A673 (cell line): Measurements from ENCODE around the gene DDX54. TPM values are rescaled to one million over a fixed set of nuclear protein-coding genes. Genes with fewer than 3 reads are reported as not detected.

Source experiments
- BruUV-seq: library from RNA; stranded (reverse); fragments of 400-500 nt; replicated peaks from 2 replicates; lab custom pipeline; 2021; lab: Mats Ljungman, UMichigan
- CTCF ChIA-PET: fragments of 300-600 bp; sonication (Branson Sonifier 250); formaldehyde crosslinking; loops from one replicate; lab custom pipeline; 2022; ENCODE audit warnings: antibody characterized with exemption; lab: Charles Lee
- POLR2A ChIA-PET: fragments of 300-600 bp; sonication (Branson Sonifier 250); formaldehyde crosslinking; loops from one replicate; lab custom pipeline; 2022; ENCODE audit warnings: antibody characterized with exemption; ENCODE audit not compliant: low non-redundant PET; lab: Charles Lee
- DNase-seq: peaks from one replicate; pipeline ENCODE4 v3.0.0-alpha.2; 2015; ENCODE audit warnings: low spot score
- H3K27ac ChIP-seq: fragments of 200-600 bp; sonication (generic); 2 replicates; pipeline ENCODE4 v1.5.1; 2016; ENCODE audit warnings: mixed run types, low read depth, mild to moderate bottlenecking, mixed read lengths, antibody characterized with exemption, low read length; ENCODE audit not compliant: poor library complexity, severe bottlenecking
- H3K27me3 ChIP-seq: fragments of 200-600 bp; sonication (generic); replicated peaks from 2 replicates; pipeline ENCODE4 v1.6.1; 2017; ENCODE audit warnings: mixed run types, low read depth, mild to moderate bottlenecking, mixed read lengths, antibody characterized with exemption, low read length; ENCODE audit not compliant: insufficient read depth, poor library complexity
- H3K36me3 ChIP-seq: fragments of 200-600 bp; sonication (generic); 2 replicates; pipeline ENCODE4 v1.6.1; 2016; ENCODE audit warnings: mixed run types, mild to moderate bottlenecking, mixed read lengths, antibody characterized with exemption, low read length; ENCODE audit not compliant: insufficient read depth, poor library complexity, severe bottlenecking
- H3K4me1 ChIP-seq: fragments of 200-600 bp; sonication (generic); 2 replicates; pipeline ENCODE4 v1.6.1; 2017; ENCODE audit warnings: mixed run types, mild to moderate bottlenecking, mixed read lengths, antibody characterized with exemption, low read length; ENCODE audit not compliant: insufficient read depth, poor library complexity, severe bottlenecking
- H3K4me3 ChIP-seq: fragments of 200-600 bp; sonication (generic); 2 replicates; pipeline ENCODE4 v1.5.1; 2016; ENCODE audit warnings: low read depth, mixed run types, mild to moderate bottlenecking, mixed read lengths, low read length; ENCODE audit not compliant: poor library complexity, severe bottlenecking
- H3K9me3 ChIP-seq: fragments of 200-600 bp; sonication (generic); 2 replicates; pipeline ENCODE4 v1.6.1; 2016; ENCODE audit warnings: mixed run types, low read depth, mild to moderate bottlenecking, mixed read lengths, antibody characterized with exemption, low read length; ENCODE audit not compliant: poor library complexity, severe bottlenecking
- EZH2 ChIP-seq: fragments of 200-600 bp; sonication (generic); IDR thresholded peaks from 2 replicates; pipeline ENCODE4 v1.6.1; 2017; ENCODE audit warnings: borderline replicate concordance, low read depth, mild to moderate bottlenecking, mixed read lengths, antibody characterized with exemption, low read length; ENCODE audit not compliant: poor library complexity, severe bottlenecking
- intact Hi-C: fragments of 100-400 bp; cut with micrococcal nuclease; formaldehyde crosslinking; loops from one replicate; pipeline ENCODE4 v1.10.0; 2022; ENCODE audit not compliant: unreplicated experiment
- total RNA-seq: library from RNA; stranded (reverse); gene quantifications from 2 replicates; pipeline ENCODE4 v1.2.3, GENCODE V29; 2021
- TF ChIP-seq, protein P1 (sequence below): fragments of 300-800, 200-600 bp; sonication (generic); conservative IDR thresholded peaks from 2 replicates; pipeline ENCODE4 v1.5.1; 2017; ENCODE audit warnings: low read depth, mild to moderate bottlenecking, antibody characterized with exemption, low read length, moderate library complexity, mixed read lengths

DDX54 gene
- total RNA-seq, 1 experiment from 2014 or later, result 116 TPM

DNA sequence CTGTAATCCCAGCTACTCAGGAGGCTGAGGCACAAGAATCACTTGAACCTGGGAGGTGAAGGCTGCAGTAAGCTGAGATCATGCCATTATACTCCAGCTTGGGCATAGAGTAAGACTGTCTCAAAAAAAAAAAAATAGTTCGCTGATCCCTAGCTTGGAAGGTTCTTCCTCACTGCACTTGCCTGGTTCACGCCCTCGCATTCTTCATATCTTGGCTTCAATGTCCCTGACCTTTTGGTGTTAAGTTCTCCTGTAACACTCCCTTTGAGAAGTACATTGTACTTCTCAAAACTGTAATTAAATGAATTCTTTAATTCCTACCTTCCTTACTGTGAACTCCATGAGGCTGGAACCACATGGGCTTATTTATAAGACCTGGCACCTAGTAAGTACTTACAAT lies 19.5 kb upstream of the DDX54 start:
- no peak for DNase-seq
- Histone ChIP-seq H3K36me3 (no peaks in the 10 kb centered on the region), H3K9me3 (no peaks in the 10 kb centered on the region), H3K27me3 (no peaks in the 10 kb centered on the region), H3K4me3 (no peak overlapping the region), H3K4me1 (no peaks in the 10 kb centered on the region), H3K27ac (no peak overlapping the region)
- intact Hi-C loops, result no loop called here
- TF ChIP-seq EZH2, result no peak
- TF ChIP-seq, protein P1, sequence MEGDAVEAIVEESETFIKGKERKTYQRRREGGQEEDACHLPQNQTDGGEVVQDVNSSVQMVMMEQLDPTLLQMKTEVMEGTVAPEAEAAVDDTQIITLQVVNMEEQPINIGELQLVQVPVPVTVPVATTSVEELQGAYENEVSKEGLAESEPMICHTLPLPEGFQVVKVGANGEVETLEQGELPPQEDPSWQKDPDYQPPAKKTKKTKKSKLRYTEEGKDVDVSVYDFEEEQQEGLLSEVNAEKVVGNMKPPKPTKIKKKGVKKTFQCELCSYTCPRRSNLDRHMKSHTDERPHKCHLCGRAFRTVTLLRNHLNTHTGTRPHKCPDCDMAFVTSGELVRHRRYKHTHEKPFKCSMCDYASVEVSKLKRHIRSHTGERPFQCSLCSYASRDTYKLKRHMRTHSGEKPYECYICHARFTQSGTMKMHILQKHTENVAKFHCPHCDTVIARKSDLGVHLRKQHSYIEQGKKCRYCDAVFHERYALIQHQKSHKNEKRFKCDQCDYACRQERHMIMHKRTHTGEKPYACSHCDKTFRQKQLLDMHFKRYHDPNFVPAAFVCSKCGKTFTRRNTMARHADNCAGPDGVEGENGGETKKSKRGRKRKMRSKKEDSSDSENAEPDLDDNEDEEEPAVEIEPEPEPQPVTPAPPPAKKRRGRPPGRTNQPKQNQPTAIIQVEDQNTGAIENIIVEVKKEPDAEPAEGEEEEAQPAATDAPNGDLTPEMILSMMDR, result no peak
- POLR2A ChIA-PET, result no interaction called here
- CTCF ChIA-PET, result no interaction called here
- no TSS peak for BruUV-seq

DNA sequence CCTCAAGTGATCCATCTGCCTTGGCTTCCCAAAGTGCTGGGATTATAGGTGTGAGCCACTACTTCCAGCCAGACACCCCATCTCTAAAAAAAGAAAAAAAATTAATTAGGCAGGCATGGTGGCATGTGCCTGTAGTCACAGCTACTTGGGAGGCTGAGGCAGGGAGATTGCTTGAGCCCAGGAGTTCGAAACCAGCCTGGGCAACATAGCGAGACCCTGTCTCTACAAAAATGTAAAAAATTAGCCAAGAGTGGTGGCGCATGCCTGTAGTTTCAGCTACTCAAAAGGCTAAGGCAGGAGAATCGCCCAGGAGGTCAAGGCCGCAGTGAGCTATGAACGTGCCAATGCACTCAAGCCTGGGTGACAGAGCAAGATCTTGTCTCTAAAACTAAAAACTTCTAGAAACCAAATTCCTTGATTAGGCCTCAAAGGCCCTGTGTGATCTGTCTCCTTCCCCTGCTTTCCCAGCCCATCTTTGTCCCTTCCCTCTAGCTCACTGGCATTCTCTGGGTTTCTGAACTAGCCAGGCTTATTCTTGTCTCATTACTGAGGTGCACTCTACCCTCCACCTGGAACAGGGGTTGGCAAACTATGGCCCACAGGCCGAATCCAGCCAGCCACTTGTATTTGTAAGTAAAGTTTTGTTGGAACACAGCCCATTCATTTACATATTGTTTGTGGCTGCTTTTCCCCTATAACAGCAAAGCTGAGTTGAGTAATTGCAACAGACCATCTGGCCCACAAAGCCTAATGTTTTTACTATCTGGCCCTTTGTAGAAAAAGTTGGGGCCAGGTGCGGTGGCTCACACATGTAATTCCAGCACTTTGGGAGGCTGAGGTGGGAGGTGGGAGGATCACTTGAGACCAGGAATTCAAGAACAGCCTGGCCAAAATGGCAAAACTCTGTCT lies 18.8 kb upstream of the DDX54 start:
- no peak overlapping the region for H3K27ac ChIP-seq
- H3K27me3 ChIP-seq, result no peaks in the 10 kb centered on the region
- DNase-seq, result no peak
- no peak overlapping the region for H3K4me3 ChIP-seq
- H3K36me3 ChIP-seq, result no peaks in the 10 kb centered on the region
- no peak for TF ChIP-seq EZH2
- TF ChIP-seq, protein P1, result no peak
- no TSS peak for BruUV-seq
- intact Hi-C loops, result no loop called here
- CTCF ChIA-PET, result interaction anchor here (0.6 kb wide), 1 partner anchor 10 kb away, joined by 3 read pairs; no protein-coding TSS in a partner anchor
- POLR2A ChIA-PET, result no interaction called here
- no peaks in the 10 kb centered on the region for H3K4me1 ChIP-seq
- no peaks in the 10 kb centered on the region for H3K9me3 ChIP-seq

DNA sequence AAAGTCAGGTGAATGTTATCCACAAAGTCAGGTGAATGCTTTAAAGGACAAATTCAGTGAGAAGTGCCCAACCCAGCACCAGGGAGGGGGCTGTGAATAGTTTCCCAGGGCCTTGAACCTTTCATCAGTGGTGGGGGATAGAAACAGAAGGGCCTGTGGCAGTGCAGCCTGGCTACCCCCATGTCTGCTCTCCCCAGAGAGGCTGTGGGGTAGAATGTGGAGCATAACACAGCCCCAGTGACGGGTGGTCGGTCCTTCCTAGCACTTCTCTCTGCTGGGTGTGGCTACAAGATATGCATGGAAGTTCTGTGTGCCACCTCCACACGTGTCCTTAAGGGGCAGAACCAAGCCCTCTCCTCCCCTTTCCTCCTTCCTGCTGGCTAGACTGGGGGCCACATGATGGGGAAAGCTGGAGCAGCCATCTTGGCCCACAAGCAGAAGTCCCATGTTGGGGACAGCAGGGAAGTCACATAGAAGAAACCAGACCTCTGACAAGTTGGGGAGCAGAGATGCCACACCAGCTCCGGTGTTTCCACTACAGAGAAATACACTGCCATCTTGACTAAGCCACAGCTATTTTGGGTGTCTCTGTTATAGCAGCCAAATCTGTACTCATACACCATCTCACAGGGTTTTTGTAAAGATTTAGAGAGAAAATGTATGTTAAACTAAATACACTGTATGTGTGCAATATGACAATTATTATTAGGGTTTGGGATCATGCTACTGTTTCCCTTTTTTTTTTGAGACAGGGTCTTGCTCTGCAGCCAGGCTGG lies 17.2 kb upstream of the DDX54 start:
- H3K4me3 ChIP-seq, result no peak overlapping the region
- H3K4me1 ChIP-seq, result no peaks in the 10 kb centered on the region
- intact Hi-C loops, result no loop called here
- CTCF ChIA-PET, result no interaction called here
- no TSS peak for BruUV-seq
- H3K36me3 ChIP-seq, result no peaks in the 10 kb centered on the region
- TF ChIP-seq, protein P1, result no peak
- TF ChIP-seq EZH2, result no peak
- POLR2A ChIA-PET, result no interaction called here
- no peak for DNase-seq
- H3K27me3 ChIP-seq, result no peaks in the 10 kb centered on the region
- no peaks in the 10 kb centered on the region for H3K9me3 ChIP-seq
- H3K27ac ChIP-seq, result no peak overlapping the region
